ENCODE data around the gene TEAD4.
"Not testable (repeated sequence)": the region's sequence is repeated elsewhere in the genome, so short reads cannot be mapped to it uniquely, and the experiment has no call there.

The TEAD4 gene

GRCh38 chr12:3054374-3054773, 95.2 kb downstream of the TEAD4 start:
- DNase-seq: no peak

GRCh38 chr12:3055026-3055703, 96.0 kb downstream of the TEAD4 start:
- DNase-seq: no peak

- no peak for DNase-seq
These were observed 96.7 kb downstream of the TEAD4 start for GRCh38 chr12:3055704-3056467.

GRCh38 chr12:3061059-3061458, 101.9 kb downstream of the TEAD4 start:
- no peak for DNase-seq

GRCh38 chr12:3061501-3062215, 102.5 kb downstream of the TEAD4 start:
- no peak for DNase-seq

- no peak for DNase-seq
These were observed 106.1 kb downstream of the TEAD4 start for GRCh38 chr12:3065300-3065699.

- not testable (repeated sequence) for DNase-seq
These were observed 106.6 kb downstream of the TEAD4 start for GRCh38 chr12:3065846-3066245.

GRCh38 chr12:3069714-3070113, 110.5 kb downstream of the TEAD4 start:
- no peak for DNase-seq

GRCh38 chr12:3071107-3071506, 111.9 kb downstream of the TEAD4 start:
- no peak for DNase-seq

GRCh38 chr12:3071710-3072109, 112.5 kb downstream of the TEAD4 start:
- DNase-seq: no peak

- peak; percentile 64 for DNase-seq
These were observed 114.4 kb downstream of the TEAD4 start for GRCh38 chr12:3073438-3074250.

GRCh38 chr12:3075315-3075714, 116.1 kb downstream of the TEAD4 start:
- DNase-seq: no peak

- DNase-seq: no peak
These were observed 117.8 kb downstream of the TEAD4 start, which contains the start of gene TSPAN9 for GRCh38 chr12:3076730-3077571. Gene TSPAN9 (plus strand): TSS chr12:3077379. CDS start chr12:3201194, 123,815 bp downstream.

- DNase-seq: no peak
These were observed 118.4 kb downstream of the TEAD4 start for GRCh38 chr12:3077572-3078081.

GRCh38 chr12:3078086-3078820, 119.1 kb downstream of the TEAD4 start:
- DNase-seq: no peak

- DNase-seq: no peak
These were observed 121.9 kb downstream of the TEAD4 start for GRCh38 chr12:3081091-3081490.

GRCh38 chr12:3081886-3082285, 122.7 kb downstream of the TEAD4 start:
- no peak for DNase-seq

GRCh38 chr12:3083241-3083920, 124.2 kb downstream of the TEAD4 start:
- DNase-seq: no peak

- DNase-seq: no peak
These were observed 124.7 kb downstream of the TEAD4 start for GRCh38 chr12:3083921-3084347.

- no peak for DNase-seq
These were observed 125.5 kb downstream of the TEAD4 start for GRCh38 chr12:3084742-3085141.
